KG1 (cell line): ENCODE data around the gene CD44.

Experiments used
- DNase-seq: peaks from one replicate; lab custom pipeline; 2025; lab: John Stamatoyannopoulos, UW

The CD44 gene

DNA sequence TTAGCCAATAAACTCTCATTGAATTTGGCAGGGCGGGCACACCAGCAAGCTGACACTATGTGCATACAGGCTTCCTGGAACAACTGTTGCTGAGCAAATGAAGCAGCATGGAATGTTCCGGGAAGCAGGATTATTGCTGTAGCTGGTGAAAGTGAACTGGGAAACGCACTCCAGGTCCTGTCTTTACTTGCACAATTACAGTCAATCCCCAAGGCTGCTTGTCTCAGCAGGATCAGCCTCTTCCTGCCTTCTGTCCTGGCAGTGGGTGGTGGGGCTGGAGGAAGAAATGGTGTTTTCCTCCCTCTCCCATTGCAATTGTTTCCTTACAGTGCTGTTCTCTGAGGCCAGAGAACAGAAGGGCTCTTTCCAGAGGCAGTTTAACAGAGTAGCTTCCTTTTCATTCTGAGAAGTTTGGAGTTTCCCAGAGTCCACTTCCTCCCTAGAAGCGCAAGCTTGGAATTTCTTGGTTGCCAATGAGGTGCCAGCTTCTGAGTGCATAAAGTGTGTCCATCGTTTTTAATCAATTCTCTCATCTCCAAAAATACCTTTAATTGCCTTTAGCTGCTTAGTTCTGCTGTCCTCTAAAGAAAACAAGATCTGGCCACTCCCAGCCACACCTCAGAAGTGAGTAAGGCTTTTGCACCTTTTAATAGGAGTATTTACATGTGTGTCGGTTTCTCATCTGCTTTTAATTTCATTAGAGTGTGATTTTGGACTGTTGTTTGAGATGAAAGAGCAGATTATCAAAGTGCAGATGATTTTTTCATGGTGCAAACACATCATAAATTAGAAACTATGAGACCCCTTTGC is 19.9 kb downstream of the CD44 start:
- no peak for DNase-seq

DNA sequence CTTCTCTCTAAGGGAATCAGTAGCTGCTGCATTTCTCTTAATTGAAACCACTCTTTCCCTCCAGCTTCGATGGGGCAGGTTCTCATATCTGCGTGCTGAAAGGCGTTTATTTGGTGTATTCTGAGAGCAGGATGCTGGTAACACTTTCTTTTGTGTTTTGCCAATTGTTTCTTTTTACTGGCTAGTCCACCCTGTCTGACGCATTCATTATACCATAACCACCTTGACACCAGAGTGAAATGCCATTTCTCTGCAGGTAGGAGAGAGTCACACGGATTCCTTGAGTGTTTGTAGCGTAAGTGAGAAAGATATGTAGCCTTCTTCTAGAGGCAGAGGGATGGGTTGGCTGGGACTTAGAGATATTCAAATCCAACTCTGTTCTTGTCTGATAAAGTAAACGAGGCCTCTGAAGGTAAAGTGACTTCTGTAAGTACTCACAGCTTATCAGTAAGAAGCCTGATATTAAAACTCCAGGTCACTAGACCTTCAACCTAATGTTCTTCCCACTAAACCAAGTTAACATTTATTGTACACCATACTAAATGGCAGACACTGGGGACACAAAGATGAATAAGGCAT is 21.4 kb downstream of the CD44 start:
- no peak for DNase-seq

DNA sequence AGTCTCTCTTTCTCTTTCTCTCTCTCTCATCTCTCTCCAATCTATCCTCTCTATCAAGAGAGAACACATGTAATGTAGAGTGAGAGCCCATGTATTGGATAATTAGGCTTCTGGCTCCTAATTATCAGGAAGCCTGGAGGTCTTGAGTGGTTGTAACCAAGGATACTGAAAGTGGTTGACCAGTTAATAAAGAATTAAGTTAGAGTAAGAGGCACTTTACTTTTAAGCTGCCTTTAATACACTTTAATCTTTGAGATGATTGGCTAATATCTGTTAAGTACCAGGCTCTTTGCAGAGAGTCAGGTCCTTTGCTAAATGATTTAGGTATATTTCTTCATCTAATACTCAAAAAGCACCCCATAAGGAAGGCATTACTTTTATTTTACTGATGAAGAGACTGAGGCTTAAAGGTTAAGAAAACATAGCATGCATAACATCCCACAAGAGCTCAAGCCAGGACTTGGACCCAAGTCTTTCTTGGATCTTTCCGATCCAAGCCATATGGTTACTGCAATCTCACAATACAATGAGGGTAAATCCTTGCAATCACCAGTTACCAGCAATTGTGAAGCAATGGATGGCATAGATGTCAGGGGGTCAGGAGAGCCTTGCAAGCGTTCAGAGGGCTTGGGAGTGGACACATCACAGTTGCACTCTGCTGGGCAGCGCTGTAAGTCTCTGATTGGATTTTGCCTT is 22.1 kb downstream of the CD44 start:
- no peak for DNase-seq

DNA sequence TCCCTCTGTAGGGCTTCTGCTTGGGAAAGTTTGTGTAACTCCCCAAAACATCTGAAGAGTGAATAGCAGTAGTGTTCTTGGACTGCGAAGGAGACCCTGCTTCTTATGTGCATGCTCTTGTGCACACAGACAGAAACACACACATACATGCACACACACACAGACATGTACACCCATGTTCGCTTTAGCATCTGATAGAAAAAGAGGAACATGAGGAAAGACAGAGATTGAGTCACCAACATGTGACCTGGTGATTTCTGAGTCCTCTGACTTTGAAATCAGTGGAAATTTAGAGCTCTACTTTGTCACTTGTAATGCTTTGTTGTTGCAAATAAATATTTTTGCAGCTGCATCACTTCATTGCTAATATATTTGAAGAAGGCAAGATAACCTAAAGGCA is 23.8 kb downstream of the CD44 start:
- DNase-seq: no peak

DNA sequence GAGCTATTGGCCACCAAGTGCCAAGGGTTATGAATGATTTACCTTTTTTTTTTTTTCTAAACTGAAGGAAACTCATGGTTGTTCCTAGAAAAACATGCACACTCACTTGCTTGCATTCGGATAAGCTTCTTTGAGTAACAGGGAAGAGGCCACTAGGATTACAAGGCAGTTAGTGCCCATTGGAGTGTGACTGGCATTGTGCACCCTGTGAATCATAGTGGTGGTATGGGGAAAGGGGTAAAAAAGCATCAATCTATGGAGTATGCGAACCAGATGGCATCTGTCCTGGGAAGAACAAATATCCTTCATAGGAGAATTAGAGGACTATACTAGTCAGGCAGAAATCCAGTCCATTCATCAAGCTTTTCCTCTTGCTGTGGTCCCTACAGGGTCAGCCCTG is 24.2 kb downstream of the CD44 start:
- DNase-seq: no peak

DNA sequence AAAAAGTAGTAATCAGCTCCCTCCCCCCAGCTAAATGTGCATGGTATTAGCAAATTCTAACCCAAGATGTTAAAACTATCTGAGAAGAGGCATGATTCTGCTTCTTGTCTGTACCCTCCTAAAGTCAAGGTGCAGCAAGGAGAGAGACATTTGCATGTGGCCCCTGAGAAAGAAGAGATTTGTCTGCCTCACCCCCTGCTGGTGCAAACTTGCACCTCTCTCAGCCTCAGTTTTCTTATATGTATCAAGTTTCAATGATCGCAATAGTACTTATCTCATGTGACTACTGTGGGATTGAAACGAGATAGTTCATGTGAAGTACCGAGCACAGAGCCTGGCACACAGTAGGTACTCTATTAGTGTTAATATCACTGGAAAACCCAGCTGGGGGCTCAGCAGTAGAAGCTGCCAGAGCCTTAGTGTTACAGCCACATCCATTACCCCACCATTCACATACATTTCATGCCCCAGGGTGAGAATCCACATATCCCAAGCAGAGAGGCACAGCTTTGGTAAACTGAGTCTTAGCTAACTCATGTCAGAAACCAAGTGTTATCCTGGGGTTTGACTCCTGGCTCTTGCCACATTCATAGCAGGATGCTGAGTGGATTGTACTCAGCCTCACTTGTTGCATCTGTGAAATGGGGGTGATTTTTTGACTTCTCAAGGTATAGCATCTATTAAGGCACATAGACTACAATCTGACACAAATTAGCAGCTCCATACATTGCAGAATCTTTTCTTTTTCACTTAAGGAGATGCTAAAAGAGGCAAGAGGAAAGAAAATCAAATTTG is 24.9 kb downstream of the CD44 start:
- no peak for DNase-seq

DNA sequence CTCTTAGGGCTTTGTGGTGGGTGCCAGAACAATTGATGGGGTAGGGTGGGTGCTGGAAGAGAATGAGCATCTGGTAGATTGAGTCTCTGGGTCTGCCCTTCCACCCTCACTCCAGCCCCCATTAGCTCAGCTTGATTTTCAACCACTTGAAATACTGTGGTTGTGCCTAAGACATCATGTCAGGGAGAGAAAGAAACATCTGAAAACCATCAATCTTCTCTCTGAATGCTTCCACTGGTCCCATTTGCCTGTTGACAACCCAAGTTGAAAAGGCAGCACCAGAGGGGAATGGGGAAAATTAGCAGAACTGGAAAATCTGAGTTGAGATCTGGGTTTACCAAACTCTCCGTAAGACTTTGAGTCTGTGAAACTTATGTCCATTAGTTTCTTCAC is 26.1 kb downstream of the CD44 start:
- DNase-seq: no peak

DNA sequence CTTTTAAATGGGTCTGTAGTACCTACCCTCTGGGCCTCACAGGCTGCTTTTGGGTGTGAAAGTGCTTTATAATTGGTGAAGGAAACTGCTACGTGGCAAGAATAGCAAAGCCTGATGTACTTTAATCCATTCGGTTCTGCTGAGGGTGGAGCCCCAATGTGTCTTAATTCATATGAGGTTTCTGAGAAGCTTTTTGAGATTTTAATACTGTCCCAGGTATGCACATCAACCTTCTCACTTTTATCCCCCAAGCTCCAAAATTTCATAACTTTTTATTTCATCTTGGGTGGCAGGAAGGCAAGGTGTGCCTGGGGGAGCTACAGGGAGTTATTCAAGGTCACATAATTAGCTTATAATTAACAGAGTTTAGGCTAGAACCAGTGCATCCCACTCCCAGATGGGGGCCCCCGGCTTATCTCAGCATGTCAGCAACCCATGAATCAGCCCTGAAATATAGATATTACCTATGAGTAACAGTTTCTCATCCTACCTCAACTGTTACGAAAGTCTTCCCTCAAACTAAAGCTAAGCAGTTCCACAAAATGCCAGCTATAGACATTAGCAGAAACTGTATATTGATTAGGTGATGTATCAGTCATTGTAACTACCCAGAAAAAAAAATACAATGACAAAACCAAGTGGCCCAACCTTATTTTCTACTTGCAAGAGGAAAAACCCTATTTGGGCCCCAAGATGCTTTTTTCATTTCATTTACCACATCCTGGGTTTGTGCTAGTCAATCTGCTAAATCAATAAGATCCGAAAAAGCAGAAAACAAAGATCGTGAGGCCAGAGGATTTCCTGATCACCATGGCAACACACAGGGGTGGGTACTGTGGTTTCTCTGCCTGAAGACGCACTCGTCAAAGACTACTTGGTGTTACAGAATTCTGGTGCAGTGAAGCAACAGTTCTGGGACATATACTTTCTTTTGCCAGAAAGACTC is 26.7 kb downstream of the CD44 start:
- DNase-seq: peak; percentile 76

DNA sequence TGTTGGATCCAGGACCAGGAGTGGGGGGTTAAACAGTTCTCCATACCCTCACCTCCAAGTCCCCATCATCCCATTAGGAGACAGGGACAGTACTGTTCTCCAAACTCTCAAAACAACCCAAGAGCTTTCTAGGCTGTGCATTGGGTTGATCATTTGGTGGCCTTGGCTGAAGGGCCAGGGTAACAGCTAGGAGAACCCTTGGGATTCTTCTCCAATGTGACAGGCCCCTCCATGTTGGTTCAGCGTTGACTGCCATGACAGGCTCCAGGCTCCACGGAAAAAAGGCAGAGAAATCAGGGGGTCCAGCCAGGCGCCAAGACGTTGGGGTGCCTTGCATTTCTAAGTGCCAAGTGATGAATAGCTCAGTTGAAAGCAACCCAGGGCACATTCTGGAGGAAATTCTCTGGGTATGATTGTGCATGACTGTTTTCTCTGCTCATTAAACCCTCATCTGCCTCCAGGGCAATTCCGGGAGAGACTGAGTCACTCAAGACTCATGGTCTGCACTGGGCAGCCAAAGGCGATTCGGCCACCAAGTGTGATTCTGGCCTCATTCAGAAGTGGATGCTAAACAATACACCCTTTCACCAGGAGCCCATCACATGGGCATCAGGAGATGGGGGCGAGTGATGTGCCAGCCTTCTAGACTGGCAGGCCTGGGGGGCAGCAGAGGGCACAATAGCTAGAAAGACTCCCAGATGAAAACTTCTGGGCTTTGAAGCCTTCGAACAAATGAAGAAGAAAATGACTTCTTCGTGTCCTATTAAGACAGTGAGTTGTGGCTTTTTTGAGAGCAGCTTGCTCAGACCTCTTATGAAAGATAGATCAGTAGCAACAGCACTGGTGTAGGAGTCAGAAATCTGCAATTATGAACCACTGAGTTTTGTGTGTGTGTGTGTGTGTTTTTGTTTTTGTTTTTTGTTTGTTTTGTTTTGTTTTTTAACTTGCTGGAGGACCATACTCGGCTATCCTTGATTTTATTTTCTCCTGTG is 27.7 kb downstream of the CD44 start:
- DNase-seq: no peak

DNA sequence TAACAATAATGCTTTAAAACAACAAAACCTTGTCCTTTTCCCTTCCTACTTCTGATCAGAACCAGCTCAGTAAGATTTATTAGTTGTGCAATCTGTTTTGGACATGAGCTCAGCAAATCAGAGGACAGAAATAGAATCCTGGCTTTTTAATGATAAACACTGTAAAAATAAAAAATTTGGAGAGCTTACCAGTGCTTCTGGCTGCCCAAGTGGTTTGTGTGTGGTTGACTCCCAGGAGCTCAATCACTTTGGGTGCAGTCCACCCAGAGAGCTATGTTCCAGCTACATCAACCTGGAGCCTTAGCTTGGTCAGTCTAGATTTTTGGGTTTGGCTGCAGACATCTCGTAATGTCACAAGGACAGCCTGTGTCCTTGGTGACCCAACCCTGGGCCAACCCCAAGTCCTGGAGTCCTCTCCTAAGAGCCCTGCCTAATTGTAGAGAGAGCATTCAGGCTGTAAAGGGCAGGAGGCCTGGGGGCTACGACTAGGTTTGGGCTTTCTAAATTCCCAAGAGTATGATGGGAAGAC is 28.5 kb downstream of the CD44 start:
- no peak for DNase-seq

DNA sequence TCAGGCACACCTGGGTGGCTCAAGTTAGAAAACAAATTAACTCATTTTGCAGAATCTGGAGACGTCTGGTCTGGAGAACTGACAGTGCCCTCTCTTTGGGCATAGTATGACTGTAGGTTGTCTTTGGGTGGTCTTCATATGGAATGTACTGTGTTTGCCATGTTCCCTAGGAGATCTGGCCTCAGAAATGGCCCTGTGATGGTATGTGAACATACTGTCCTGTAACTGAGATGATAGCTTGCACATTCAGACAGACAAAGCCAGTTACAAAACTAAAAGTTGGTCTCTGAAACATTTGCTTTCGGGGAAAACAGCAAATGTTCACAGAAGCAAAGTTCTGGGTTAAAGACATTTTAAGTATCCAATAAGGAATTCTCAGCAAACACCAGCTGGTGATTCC is 29.7 kb downstream of the CD44 start:
- no peak for DNase-seq

DNA sequence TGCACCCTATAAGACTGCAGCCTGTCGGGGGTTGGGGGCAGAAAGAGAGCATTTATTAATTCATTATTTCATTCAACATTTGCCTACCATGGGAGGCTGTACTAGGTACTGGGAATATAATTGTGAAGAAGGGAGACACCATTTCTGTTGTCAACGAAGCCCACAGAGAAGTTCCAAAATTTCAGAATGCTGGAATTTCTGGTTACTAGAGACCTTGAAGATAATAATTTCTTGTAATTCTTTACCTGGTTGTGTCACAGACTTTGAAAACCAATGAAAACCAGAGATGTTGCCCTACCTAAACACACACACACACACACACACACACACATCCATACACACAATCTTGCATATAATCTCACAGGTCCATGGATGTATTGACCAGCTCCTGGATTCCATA is 30.1 kb downstream of the CD44 start:
- no peak for DNase-seq

DNA sequence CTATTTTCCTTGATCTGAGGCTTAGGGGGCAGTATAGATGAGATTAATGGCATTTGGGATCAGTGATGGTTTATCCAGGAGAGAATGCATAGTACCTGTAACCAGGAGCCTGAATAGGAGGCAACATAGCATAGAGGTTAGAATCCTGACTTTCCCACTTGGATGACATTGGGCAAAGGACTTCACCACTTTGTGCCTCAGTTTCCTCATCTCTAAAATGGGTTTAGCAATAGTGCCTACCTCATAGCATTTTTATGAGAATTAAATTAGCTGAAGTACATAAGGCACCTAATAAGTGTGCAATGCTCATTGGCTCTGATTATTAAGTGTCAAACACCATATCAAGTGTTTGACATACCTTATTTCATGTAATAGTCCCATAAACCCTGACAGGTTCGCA is 30.8 kb downstream of the CD44 start:
- DNase-seq: no peak

DNA sequence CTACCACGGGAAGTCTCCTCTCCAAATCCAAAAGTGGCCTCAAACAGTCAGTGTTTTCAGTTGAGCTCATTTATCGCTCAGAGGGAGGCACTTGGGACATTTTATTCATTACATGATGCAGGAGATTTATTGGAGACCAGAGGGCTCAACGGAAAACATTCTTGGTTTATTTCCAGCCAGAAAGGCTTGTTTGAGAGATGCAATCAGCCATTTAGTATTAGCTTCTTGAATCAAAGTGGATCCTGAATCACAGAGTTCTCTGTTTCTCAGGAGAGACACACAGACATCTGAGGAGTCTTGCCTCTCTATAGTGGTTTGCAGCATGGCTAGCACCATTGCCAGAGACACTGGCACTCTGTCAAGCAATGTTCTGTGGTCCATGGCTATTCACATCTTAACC is 31.5 kb downstream of the CD44 start:
- DNase-seq: no peak

DNA sequence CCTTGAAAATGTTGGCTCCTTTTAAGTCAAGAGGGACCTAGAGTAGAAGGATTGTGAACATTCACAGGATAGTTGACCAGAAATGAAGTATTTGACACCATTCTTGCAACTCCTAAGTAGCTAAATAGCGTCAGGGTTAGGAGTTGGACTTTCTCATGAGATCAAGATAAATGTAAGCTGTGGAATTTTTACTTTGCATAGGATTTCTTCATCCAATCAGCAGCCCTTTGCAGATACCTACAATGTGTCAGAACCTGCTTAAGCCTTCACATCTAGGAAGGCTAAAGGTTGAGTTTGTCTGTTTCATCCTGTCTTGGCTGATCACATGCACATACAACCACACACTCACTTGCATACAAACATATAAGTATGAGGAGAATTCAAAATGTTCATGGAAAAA is 32.3 kb downstream of the CD44 start:
- DNase-seq: no peak

DNA sequence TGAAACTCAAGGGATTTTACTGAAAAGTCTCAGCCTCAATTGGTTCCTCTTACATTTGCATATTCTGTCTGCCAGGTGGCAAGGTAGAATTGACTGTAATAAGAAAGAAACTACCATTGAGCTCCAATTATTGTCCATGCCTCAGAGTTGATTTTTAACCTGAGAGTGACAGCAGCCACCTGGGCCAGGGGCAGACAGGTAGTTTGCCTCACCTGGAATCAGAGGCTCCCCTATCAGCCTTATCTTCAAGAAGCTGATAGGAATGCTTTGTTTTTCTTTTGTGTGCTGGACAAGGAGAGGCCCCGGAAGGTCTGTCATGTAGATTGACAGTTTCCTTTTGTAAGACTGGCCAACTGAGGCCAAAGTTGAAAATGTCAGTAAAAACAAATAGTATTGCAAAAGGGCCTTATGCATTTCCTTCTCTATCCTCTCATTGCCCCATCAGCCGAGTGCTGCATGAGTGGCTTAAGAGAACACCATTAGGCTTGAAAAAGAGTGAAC is 34.1 kb downstream of the CD44 start:
- no peak for DNase-seq

DNA sequence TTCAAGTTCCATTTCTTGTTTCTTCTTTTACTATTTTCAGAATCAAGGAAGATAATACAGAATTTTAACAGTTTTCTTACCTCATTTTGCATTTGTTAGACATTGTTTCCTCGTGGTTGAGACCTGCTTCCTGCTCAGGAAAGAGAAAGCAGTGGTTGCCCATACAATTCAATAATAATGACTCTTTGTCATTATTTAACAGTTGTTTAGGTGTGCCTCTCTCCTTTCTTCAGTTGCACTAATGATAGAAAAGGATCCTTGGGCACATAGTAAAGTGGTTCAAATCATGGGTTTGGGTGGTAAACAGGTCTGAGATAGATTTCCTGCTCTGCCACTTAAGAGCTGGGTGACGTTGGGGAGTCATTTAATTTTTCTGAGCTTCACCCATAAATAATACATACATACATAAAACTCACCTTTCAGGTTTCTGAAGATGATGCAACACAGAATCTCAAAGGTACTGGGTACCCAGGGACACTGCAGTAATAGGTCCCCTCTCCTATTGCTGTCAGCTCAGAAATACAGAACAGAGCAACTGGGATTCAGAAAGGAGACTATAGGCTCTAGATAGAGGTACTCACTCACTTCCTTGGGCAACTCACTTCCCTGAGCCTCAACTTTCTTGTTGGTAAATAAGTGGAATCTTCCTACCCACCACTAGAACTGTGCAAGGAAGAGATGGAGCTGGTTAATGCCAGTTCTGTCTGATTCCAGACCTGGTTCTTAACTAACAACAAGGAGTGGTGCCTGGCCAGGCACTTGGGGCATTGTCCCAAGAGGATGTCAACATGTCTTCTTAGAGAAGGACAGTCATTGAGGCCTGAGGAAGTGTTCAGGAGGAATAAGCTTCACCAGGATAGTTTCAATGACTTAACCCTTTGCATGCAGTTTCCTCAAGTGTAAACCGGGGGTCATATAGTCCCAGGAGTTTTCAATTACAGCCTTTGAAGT is 34.9 kb downstream of the CD44 start:
- no peak for DNase-seq

DNA sequence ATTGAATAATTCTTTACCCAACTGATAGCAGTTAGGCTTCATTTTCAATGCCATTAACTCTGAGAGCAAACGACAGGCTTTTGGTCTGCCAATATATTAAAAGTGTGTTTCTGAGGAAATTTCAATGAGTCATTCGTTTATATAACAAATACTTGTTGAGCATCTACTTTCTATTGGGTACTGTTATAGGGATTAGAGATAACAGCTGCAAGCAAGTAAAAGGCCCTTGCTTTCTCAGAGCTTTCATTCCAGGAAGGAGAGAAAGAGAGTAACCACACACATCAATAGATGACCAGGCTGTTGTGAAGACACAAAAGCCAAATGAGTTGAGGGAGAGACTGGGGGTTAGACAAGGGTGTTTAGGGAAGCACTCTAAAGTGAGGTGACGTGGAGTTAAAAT is 35.7 kb downstream of the CD44 start:
- DNase-seq: no peak

DNA sequence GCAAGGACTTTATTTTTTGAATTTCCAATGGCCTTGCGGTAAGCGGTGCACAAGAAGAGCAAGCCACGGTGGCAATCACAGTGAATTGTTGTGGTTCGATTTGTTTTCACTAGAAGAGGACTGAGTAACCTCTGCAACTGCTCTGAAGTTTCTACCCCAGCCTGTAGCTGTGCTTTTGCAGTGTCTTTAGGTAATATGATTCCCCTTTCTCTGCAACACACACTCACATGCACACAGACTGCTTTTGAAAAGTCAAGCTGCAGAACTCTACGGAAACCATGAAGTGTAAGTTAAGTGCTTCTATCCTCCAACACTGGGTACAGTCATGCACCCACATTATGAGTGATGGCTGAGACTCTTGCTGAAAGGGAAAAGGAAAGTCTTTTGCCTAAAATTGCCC is 38.4 kb downstream of the CD44 start:
- DNase-seq: no peak
